Neural progenitor cell (in vitro differentiated cells): ENCODE measurements around the gene MED16.

Experiments used
- EZH2 ChIP-seq: fragments of 200-600 bp; sonication (generic); IDR thresholded peaks from 2 replicates; pipeline ENCODE4 v1.6.1; 2017; ENCODE audit warnings: antibody characterized with exemption, mild to moderate bottlenecking, moderate library complexity
- EZH2phosphoT487 ChIP-seq: fragments of 200-600 bp; sonication (generic); IDR thresholded peaks from 2 replicates; pipeline ENCODE4 v1.6.1; 2017; ENCODE audit warnings: antibody characterized with exemption
- TF ChIP-seq, protein P1 (sequence below): fragments of 200-600 bp; sonication (generic); IDR thresholded peaks from 2 replicates; pipeline ENCODE4 v1.5.1; 2017; ENCODE audit warnings: antibody characterized with exemption, mild to moderate bottlenecking

GRCh38 chr19:938233-938923, 45.4 kb upstream of the MED16 start:
- TF ChIP-seq EZH2 (no peak), EZH2phosphoT487 (no peak)
- TF ChIP-seq, protein P1, sequence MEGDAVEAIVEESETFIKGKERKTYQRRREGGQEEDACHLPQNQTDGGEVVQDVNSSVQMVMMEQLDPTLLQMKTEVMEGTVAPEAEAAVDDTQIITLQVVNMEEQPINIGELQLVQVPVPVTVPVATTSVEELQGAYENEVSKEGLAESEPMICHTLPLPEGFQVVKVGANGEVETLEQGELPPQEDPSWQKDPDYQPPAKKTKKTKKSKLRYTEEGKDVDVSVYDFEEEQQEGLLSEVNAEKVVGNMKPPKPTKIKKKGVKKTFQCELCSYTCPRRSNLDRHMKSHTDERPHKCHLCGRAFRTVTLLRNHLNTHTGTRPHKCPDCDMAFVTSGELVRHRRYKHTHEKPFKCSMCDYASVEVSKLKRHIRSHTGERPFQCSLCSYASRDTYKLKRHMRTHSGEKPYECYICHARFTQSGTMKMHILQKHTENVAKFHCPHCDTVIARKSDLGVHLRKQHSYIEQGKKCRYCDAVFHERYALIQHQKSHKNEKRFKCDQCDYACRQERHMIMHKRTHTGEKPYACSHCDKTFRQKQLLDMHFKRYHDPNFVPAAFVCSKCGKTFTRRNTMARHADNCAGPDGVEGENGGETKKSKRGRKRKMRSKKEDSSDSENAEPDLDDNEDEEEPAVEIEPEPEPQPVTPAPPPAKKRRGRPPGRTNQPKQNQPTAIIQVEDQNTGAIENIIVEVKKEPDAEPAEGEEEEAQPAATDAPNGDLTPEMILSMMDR, result no peak
